NCI-H2081 treated with DMSO at 0.1 percent for 48 hours (cell line): ENCODE measurements around the gene PRKAR2B.
A peak's percentile ranks its signal among the peaks of the same experiment; 100 is the strongest.
"Not testable (repeated sequence)": the region's sequence is repeated elsewhere in the genome, so short reads cannot be mapped to it uniquely, and the experiment has no call there.

Experiments
- DNase-seq: peaks from one replicate; lab custom pipeline; 2025; lab: John Stamatoyannopoulos, UW

The PRKAR2B gene

DNA sequence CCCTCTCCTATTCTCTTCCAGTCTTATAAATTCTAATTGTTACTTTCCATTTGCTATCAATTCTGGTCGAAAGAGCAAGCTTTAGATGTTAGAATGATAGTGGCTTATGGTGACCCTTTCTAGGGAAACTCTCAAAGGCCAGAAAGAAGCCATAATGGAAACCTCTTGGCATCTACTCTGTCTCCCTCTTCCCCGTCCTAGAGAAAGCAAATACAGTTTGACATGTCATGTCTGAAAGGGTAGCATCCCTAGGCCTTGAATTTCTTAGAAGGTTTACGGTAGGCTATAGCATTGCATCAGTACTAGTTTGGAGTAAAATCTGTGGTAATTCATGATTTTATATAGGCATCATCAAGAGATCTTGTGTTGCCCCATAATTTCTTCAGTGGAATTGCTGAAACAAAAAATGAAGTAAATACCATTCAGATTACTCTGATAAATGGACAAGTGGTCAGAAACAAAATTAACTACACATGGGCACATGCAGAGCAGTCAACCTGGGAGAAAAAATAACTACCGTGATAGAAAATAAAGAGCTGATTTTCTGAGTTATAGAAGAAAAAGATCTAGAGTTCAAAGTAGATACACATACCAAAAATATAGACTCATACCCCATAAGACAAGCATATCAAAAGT lies 4.4 kb downstream of the PRKAR2B start:
- no peak for DNase-seq

DNA sequence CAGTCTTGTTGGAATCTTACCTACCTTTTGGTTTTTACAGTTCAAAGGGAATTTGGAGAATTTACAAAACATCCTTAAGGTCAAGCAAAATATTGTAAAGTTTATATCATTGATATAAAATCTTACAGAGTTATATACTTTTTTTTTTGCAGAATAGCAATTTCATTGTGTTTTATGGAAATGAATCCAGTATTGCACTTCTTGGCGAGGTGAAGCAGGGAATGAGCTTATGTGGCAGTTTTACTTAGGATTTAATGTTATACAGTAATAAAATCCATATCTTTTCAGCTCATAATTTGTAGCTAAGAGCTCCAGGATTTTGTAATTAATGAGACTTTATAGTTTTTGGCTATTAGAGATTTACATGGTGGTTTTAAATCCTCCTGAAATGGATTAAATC lies 5.0 kb downstream of the PRKAR2B start:
- no peak for DNase-seq

- DNase-seq = no peak
Measured at GRCh38 chr7:107049971-107050532, 5.5 kb downstream of the PRKAR2B start.

GRCh38 chr7:107051376-107051775 lies 6.9 kb downstream of the PRKAR2B start:
- DNase-seq = no peak

DNA sequence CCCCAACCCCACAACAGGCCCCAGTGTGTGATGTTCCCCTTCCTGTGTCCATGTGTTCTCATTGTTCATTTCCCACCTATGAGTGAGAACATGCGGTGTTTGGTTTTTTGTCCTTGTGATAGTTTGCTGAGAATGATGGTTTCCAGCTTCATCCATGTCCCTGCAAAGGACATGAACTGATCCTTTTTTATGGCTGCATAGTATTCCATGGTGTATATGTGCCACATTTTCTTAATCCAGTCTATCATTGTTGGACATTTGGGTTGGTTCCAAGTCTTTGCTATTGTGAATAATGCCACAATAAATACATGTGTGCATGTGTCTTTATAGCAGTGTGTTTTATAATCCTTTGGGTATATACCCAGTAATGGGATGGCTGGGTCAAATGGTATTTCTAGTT lies 10.5 kb downstream of the PRKAR2B start:
- DNase-seq = not testable (repeated sequence)

GRCh38 chr7:107056058-107056457 lies 11.6 kb downstream of the PRKAR2B start:
- not testable (repeated sequence) for DNase-seq

GRCh38 chr7:107056728-107057473 lies 12.4 kb downstream of the PRKAR2B start:
- DNase-seq = no peak

DNA sequence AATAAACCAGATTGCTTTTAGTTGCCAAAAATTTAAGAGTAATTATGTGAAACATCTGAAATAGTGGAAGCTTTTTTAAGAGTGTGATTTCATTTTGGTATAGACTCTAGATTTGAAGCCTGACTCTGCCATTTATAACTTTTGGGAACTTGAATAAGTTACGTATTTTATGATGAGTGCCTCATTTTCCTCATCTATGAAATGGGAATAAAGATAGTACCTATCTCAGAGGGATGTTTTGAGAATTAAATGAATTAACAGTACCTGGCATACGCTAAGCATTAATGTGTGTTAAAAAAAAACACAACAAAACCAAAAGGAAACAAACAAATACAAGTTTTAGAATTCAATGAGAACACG lies 12.9 kb downstream of the PRKAR2B start:
- no peak for DNase-seq

- DNase-seq = no peak
Measured at GRCh38 chr7:107059468-107059867, 15.0 kb downstream of the PRKAR2B start.

GRCh38 chr7:107063245-107064120 lies 19.0 kb downstream of the PRKAR2B start:
- DNase-seq = no peak

DNA sequence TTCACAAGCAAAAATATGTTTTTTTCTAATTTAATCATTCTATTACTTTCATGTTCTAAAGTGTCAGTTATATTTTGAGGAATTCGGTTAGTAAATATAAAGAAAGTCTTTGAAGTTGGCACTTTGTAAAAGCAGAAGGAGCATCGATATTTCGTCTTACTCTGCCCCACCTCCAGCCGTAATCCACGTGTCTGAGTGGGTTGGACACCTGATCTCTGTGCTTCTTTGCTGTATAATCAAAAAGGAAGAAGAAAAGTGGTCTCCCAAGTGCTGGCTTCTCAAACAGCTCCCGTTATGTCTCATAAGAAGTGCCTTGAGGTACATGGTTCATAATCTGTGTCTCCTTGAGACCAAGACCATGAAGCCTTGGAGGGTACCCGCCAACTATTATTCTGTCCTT lies 19.8 kb downstream of the PRKAR2B start:
- no peak for DNase-seq

DNA sequence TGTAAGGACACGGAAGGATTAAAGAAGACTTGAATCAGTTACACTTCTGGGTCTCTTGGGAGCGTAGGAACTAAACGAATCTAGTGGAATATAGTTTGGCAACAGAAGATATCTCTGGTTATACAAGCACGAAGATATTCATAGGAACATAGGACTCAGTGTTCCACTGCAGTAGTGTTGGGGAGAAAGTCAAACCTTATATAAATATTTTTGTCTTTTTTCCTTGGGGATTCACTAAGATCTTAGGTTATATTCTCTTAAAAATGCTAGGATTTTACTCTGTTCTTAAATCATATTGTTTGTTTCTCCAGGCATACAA lies 21.4 kb downstream of the PRKAR2B start:
- DNase-seq = no peak

DNA sequence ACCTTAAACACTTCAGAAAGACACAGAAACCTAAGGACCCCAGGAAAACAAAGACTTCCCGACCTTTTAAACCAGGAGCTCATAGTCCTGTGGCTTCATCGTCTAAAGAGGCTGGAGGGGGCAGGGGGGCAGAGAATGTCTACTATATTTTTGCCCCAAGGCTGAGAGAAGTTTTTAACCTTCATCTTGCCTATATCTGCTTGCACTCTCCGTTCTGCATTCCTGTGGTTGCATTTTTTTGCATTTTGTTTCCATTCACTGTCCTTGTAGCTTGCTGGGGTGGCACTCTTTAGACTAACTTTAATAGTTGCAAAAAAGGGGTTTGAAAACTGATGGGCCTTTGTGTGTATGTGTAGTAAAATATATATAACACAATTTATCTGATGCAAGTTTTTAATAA lies 23.7 kb downstream of the PRKAR2B start:
- DNase-seq = no peak

DNA sequence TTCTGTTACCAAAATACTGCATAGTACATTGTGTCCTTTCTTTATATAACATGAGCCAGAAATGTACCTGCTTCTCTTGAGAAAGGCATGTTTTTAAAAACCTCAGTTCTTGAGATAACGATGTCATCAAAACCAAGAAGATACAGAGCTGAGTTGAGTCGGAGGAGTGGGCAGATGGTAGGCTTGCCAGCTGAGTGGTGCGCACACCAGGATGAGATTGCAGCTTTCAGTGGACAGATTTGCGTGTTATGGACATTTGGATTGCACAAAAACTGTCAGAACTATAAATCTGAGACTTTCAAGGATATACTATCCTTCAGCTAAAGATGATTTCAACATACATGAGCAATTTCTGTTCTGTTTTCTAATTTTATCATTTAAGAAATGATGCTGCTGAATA lies 25.0 kb downstream of the PRKAR2B start:
- no peak for DNase-seq

GRCh38 chr7:107070710-107071109 lies 26.2 kb downstream of the PRKAR2B start:
- peak; percentile 18 for DNase-seq

DNA sequence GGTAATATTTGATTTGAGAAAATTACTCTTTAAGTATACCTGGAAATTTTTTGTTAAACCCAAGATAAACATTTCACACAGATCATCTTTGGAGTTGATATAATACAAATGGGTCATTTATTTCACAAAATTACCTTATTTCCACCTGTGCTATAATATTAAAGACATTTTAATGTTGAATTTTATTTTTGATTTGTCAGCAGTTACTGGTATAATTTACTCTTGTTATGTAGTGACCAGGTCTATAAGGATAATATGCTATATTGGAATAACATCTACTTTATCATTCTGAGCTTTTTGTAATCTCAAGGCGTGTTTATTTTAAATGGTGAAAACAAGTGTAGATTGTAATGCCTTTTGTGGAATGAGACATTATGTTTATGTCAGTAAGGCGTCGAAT lies 26.6 kb downstream of the PRKAR2B start:
- DNase-seq = no peak

DNA sequence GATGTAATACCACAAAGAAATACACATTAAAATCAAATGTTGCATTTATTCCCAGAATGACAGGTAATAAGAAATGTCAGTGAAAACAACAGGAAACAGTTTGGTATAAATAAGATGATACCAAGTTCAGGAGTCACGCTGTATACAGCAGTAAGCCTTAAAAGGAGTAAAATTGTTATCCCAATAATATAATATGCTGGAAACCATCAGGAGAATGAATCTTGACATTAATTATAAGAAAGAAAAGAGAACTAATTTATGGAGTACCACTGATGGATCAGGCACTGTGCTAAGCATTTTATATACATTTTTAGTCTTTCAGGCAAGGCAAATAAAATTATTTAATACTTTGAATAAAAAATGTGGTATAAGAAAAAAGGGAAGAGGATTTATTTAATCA lies 27.6 kb downstream of the PRKAR2B start:
- no peak for DNase-seq

DNA sequence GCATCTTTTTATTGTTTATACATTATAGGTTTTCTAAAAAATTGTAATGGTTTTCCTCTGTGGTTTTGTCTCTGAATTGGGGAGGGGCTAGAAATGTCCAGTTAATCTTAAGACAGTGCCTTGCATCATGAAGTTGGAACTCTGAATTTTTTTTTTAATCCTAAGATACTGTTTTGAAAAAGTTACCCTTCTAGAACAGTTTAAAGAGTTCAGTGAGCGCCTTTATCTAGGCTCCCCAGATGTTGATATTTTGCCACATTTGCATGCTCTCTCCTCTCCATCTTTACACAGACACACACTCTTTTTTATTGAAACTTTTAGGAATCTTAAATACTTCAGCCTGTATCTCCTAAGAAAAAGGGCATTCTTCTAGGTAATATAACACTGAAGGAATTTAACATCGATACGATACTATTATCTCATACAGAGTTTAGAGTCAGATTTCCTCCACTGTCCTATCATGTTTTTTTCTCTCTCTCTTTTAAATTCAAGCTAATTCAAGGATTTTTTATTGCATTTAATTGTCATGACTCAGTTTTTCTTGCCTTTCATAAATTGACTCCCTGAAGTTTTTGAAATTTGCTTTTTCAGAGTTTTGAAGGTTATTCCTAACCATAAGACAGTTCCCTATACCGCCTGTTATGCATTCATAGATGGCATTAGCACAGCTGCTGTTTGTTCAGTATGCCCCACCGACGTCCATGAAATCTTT lies 31.5 kb downstream of the PRKAR2B start:
- DNase-seq = no peak

DNA sequence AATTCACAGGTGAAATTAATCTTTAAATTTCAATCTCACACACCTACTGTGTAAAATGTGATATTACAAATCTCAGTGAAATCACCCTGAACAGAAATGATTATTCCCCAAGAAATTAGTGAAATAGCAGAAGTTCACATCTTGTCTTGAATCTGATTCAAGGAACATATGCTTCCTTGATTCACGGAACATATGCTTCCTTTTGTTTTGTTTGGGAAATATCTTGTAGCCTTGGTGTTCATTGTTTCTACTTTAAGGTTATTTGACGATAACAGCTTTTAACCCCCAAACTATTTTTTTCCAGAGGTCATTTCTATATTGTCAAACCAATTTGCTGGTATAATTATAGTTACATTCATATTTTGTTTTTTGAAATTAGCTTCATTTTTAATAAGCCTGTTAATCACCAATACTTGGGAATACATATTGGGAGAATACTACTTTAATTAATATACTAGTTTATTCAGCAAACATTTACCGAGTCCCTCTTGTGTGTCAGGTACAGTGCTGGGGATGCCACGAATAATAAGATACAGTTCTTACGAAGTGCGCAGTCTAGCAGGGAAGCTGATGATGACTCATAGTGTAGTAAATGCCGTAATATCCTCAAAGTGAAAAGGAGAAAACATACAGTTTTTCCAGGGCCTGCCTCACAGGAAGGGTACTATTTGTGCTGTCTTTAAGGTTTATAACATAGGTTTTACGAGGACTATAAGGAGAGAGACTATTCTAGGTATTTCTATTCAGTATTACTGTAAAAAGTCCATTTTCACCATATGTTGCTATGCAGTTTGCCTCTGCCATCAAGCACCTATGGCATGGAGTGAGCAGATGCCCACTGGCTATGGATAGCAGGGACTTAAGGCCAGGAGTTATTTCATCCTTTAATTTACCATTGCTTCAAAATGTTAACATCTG lies 32.5 kb downstream of the PRKAR2B start:
- DNase-seq = no peak

DNA sequence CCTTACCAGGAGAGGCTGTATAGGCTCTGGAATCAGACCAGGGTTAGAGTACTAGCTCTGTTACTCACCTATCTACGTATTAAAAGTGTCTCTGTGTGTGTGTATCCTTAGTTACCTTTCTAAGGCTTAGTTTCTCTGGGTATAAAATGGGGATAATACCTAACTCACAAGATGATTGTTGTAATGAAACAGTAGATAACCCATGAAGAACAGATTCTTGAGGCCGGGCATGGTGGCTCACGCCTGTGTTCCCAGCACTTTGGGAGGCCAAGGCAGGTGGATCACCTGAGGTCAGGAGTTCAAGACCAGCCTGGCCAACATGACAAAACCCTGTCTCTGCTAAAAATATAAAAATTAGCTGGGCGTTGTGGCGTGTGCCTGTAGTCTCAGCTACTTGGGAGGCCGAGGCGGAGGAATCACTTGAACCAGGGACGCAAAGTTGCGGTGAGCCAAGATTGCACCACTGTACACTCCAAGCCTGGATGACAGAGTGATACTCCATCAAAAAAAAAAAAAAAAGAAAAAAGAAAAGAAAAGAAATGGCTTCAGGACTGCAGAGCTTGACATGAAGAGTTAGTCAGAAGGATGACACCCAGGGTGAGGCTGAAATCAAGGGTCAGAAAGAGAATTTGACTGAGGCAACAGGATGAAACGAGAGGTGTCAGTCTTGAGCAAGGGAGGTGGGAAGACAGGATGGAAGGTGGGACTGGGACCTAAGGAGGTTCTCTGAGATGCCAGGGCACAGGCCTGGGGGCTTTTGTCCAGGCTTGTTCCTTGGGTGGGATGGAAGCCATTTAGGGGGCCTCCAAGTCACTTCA lies 33.4 kb downstream of the PRKAR2B start:
- no peak for DNase-seq
